ENCODE results near the gene LAMC3.

LAMC3 gene

GRCh38 chr9:130985029-130985428, 23.9 kb upstream of the LAMC3 start:
- no peak overlapping the region for H3K27ac ChIP-seq
- TF ChIP-seq CTCF (IDR thresholded peaks at IDR 0.05), result no peak
- TF ChIP-seq ZFX (IDR thresholded peaks at IDR 0.05; ENCODE audit: borderline replicate concordance), result no peak

- no peak overlapping the region for H3K27ac ChIP-seq
- TF ChIP-seq CTCF (IDR thresholded peaks at IDR 0.05), result no peak
- no peak for TF ChIP-seq ZFX (IDR thresholded peaks at IDR 0.05; ENCODE audit: borderline replicate concordance)
These were observed 23.3 kb upstream of the LAMC3 start for GRCh38 chr9:130985606-130986162.

- no peak for TF ChIP-seq CTCF (IDR thresholded peaks at IDR 0.05)
- TF ChIP-seq ZFX (IDR thresholded peaks at IDR 0.05; ENCODE audit: borderline replicate concordance), result no peak
- no peak overlapping the region for H3K27ac ChIP-seq
These were observed 22.5 kb upstream of the LAMC3 start for GRCh38 chr9:130986356-130986965.

- TF ChIP-seq CTCF (IDR thresholded peaks at IDR 0.05) (no peak), ZFX (IDR thresholded peaks at IDR 0.05; ENCODE audit: borderline replicate concordance) (no peak)
- H3K27ac ChIP-seq, result no peak overlapping the region
These were observed 21.9 kb upstream of the LAMC3 start for GRCh38 chr9:130987054-130987453.

- TF ChIP-seq ZFX (IDR thresholded peaks at IDR 0.05; ENCODE audit: borderline replicate concordance) (no peak), CTCF (IDR thresholded peaks at IDR 0.05) (no peak)
- no peak overlapping the region for H3K27ac ChIP-seq
These were observed 21.1 kb upstream of the LAMC3 start for GRCh38 chr9:130987738-130988399.

- no peak for TF ChIP-seq ZFX (IDR thresholded peaks at IDR 0.05; ENCODE audit: borderline replicate concordance)
- TF ChIP-seq CTCF (IDR thresholded peaks at IDR 0.05), result no peak
These were observed 20.6 kb upstream of the LAMC3 start for GRCh38 chr9:130988400-130988747.

GRCh38 chr9:130988905-130989304, 20.1 kb upstream of the LAMC3 start:
- no peak for TF ChIP-seq CTCF (IDR thresholded peaks at IDR 0.05)
- TF ChIP-seq ZFX (IDR thresholded peaks at IDR 0.05; ENCODE audit: borderline replicate concordance), result no peak
- H3K27ac ChIP-seq, result no peak overlapping the region

More at GRCh38 chr9:130988400-130988747, 20.6 kb upstream of the LAMC3 start:
- H3K27ac ChIP-seq, result no peak overlapping the region
